C4-2B (cell line): ENCODE data around the gene TSR3.

Experiments
- H3K27ac ChIP-seq: fragments of 450-650 bp; 2 replicates; pipeline ENCODE4 v1.5.1; 2017
- CTCF ChIP-seq: fragments of 450-650 bp; conservative IDR thresholded peaks from 2 replicates; pipeline ENCODE4 v1.5.1; 2017; ENCODE audit warnings: mild to moderate bottlenecking
- ZFX ChIP-seq: fragments of 450-650 bp; IDR thresholded peaks from 2 replicates; pipeline ENCODE4 v1.6.1; 2017

The TSR3 gene

GRCh38 chr16:1327619-1327947 is 24.1 kb downstream of the TSR3 start:
- TF ChIP-seq CTCF, result no peak
- no peak for TF ChIP-seq ZFX
- no peak overlapping the region for H3K27ac ChIP-seq

DNA sequence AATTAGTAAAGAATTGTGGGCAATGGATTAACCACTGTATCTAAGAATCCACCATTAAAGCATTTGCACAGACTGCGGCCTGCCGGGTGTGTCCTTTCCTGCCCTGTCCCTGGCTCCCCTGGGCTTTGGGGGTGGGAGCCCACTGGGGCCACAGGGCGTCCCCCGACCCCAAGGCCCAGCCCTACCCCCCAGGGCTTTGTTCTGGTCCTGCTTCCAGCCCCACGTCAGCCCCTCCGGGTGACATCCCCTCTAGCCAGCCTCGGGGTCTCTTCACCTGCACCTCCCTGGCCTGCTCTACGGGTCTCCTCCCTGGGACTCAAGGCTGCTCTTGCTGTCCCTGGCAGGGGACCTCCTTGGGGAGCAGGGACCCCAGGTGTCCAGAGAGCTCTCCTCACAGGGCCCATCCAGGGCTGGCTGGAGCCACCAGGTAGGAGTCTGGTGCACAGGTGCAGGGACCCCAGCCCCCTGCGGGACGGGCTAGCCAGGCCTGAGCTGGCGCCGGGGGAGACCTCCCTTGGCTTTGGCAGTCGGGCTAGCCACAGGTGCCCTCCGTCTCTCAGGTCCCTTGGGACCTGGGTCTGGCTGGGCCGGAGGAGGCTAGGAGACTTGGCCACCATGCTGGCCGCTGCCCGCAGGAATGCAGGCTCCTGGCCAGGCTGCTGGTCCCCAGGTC is 24.6 kb downstream of the TSR3 start:
- no peak overlapping the region for H3K27ac ChIP-seq
- TF ChIP-seq CTCF (no peak), ZFX (no peak)

DNA sequence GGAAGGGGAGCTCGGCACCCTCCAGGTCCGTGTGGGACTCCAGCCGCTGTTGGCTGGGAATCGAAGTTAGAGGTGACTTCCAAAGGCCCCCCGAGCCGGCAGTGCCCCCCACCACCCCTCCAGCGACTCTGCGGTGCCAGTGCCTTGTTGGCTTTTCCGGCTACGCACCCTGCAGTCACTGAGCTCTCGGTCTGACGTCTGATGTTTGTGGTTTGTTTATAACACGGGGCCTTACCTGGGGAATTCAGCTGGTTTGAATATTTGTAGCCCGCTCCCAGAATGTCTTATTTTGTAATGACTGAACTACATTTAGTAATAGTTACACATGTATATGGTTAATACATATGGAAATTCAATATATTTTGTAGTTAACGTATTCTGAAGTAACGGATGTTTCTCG is 25.3 kb downstream of the TSR3 start:
- TF ChIP-seq CTCF, result no peak
- no peak for TF ChIP-seq ZFX
- no peak overlapping the region for H3K27ac ChIP-seq

GRCh38 chr16:1325673-1326371 is 25.9 kb downstream of the TSR3 start:
- H3K27ac ChIP-seq, result no peak overlapping the region

DNA sequence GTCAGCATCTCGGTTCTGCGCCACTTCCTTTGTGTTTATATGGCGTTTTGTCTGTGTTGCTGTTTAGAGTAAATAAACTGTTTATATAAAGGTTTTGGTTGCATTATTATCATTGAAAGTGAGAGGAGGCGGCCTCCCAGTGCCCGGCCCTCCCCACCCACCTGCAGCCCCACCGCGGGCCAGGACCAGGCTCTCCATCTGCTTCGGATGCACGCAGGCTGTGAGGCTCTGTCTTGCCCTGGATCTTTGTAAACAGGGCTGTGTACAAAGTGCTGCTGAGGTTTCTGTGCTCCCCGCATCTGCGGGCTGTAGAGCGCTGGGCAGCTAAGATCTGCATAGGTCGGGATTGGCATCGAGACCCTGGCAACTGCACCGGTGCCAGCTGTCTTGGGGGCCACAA is 26.4 kb downstream of the TSR3 start:
- H3K27ac ChIP-seq, result no peak overlapping the region
- TF ChIP-seq CTCF (no peak), ZFX (no peak)

More at GRCh38 chr16:1325673-1326371, 25.9 kb downstream of the TSR3 start:
- TF ChIP-seq CTCF (no peak), ZFX (no peak)

GRCh38 chr16:1324286-1324826 is 27.3 kb downstream of the TSR3 start:
- no peak overlapping the region for H3K27ac ChIP-seq
- TF ChIP-seq ZFX (no peak), CTCF (no peak)
